Measurements from ENCODE around the gene ATG14. TPM values are rescaled to one million over a fixed set of nuclear protein-coding genes. Genes with fewer than 3 reads are reported as not detected.
A peak's percentile ranks its signal among the peaks of the same experiment; 100 is the strongest.
"Not testable (repeated sequence)": the region's sequence is repeated elsewhere in the genome, so short reads cannot be mapped to it uniquely, and the experiment has no call there.

The ATG14 gene
- total RNA-seq, result 10 to 100 TPM; 18.1 to 23.1 (median 20.5) TPM
- total RNA-seq (2013), result 20.8 TPM

- intact Hi-C loops (cut with micrococcal nuclease), result loop anchor here (5.0 kb wide), 1 partner anchor 199 kb away; no protein-coding TSS in a partner anchor
- Mint-ChIP-seq H3K9me3 (no peaks in the 10 kb centered on the region), H3K4me3 (peak within 1 kb of the TSS; percentile 93), H3K36me3 (no peaks in the 10 kb centered on the region), H3K27me3 (ENCODE audit: low read depth in 2 of 2) (peaks cover 0 to 3% of the 10 kb centered on the region in 2 donors), H3K4me1 (peaks cover 30 to 34% of the 10 kb centered on the region in 2 donors), H3K27ac (peak within 1 kb of the TSS; percentile 60 to 87)
- H3K4me1 ChIP-seq (ENCODE audit: control insufficient read depth, insufficient read depth, low read length), result peaks cover 10% of the 10 kb centered on the region
- 2% methylated on average over 55 of the region's 57 CpGs for WGBS (ENCODE audit: insufficient coverage)
- H3K27me3 ChIP-seq (ENCODE audit: control insufficient read depth, insufficient read depth, low read length), result no peaks in the 10 kb centered on the region
- peak within 1 kb of the TSS; percentile 52 for H3K27ac ChIP-seq (ENCODE audit: low read length)
- peak; percentile 95 to 99 (median 99) for ATAC-seq
- no peak for TF ChIP-seq CTCF (IDR thresholded peaks at IDR 0.05)
- no peaks in the 10 kb centered on the region for H3K36me3 ChIP-seq (ENCODE audit: control insufficient read depth, insufficient read depth, low read length)
- H3K9me3 ChIP-seq (ENCODE audit: control insufficient read depth, insufficient read depth, low read length), result no peaks in the 10 kb centered on the region
- peak within 1 kb of the TSS; percentile 91 for H3K4me3 ChIP-seq (ENCODE audit: low read length)
- DNase-seq, result peak; percentile 68 to 82
Observed at GRCh38 chr14:55411426-55412389, at the start of gene ATG14. ATG14 (minus strand) TSS chr14:55411830; CDS start chr14:55411822, 8 bp downstream.

GRCh38 chr14:55458800-55459515 lies 47.3 kb upstream of the ATG14 start:
- no peaks in the 10 kb centered on the region for H3K4me1 ChIP-seq (ENCODE audit: control insufficient read depth, insufficient read depth, low read length)
- H3K4me3 Mint-ChIP-seq, result no peak overlapping the region
- H3K9me3 ChIP-seq (ENCODE audit: control insufficient read depth, insufficient read depth, low read length), result no peaks in the 10 kb centered on the region
- peaks cover 18 to 40% of the 10 kb centered on the region in 2 donors for H3K27me3 Mint-ChIP-seq (ENCODE audit: low read depth in 2 of 2)
- H3K27ac Mint-ChIP-seq, result no peak overlapping the region
- no peaks in the 10 kb centered on the region for H3K36me3 Mint-ChIP-seq
- no peak overlapping the region for H3K4me3 ChIP-seq (ENCODE audit: low read length)
- no peaks in the 10 kb centered on the region for H3K27me3 ChIP-seq (ENCODE audit: control insufficient read depth, insufficient read depth, low read length)
- no peak overlapping the region for H3K27ac ChIP-seq (ENCODE audit: low read length)
- no peak for TF ChIP-seq CTCF (IDR thresholded peaks at IDR 0.05)
- no peaks in the 10 kb centered on the region for H3K9me3 Mint-ChIP-seq
- DNase-seq (no peak), ATAC-seq (no peak)
- intact Hi-C loops (cut with micrococcal nuclease), result no loop called here
- 61% methylated on average over 8 of the region's 9 CpGs for whole genome bisulfite sequencing (ENCODE audit: insufficient coverage)
- H3K36me3 ChIP-seq (ENCODE audit: control insufficient read depth, insufficient read depth, low read length), result no peaks in the 10 kb centered on the region
- H3K4me1 Mint-ChIP-seq, result no peaks in the 10 kb centered on the region

- ATAC-seq, result peak in 1 of 3 donors; percentile 27
Observed at GRCh38 chr14:55457496-55457895, 45.9 kb upstream of the ATG14 start.

GRCh38 chr14:55456411-55456810 lies 44.8 kb upstream of the ATG14 start:
- peaks cover 13 to 20% of the 10 kb centered on the region in 2 donors for H3K27me3 Mint-ChIP-seq (ENCODE audit: low read depth in 2 of 2)
- H3K27ac ChIP-seq (ENCODE audit: low read length); H3K4me1 Mint-ChIP-seq; H3K36me3 Mint-ChIP-seq; intact Hi-C loops (cut with micrococcal nuclease); H3K9me3 Mint-ChIP-seq; H3K4me1 ChIP-seq (ENCODE audit: control insufficient read depth, insufficient read depth, low read length); H3K27me3 ChIP-seq (ENCODE audit: control insufficient read depth, insufficient read depth, low read length); H3K36me3 ChIP-seq (ENCODE audit: control insufficient read depth, insufficient read depth, low read length); H3K4me3 ChIP-seq (ENCODE audit: low read length); DNase-seq; H3K9me3 ChIP-seq (ENCODE audit: control insufficient read depth, insufficient read depth, low read length); ATAC-seq; H3K4me3 Mint-ChIP-seq; H3K27ac Mint-ChIP-seq: not testable (repeated sequence)
- WGBS (ENCODE audit: insufficient coverage), result 99% methylated on average over 12 of the region's 34 CpGs

More at GRCh38 chr14:55457496-55457895, 45.9 kb upstream of the ATG14 start:
- Histone ChIP-seq H3K4me1 (ENCODE audit: control insufficient read depth, insufficient read depth, low read length) (no peaks in the 10 kb centered on the region), H3K9me3 (ENCODE audit: control insufficient read depth, insufficient read depth, low read length) (no peaks in the 10 kb centered on the region), H3K36me3 (ENCODE audit: control insufficient read depth, insufficient read depth, low read length) (no peaks in the 10 kb centered on the region), H3K4me3 (ENCODE audit: low read length) (no peak overlapping the region), H3K27ac (ENCODE audit: low read length) (no peak overlapping the region), H3K27me3 (ENCODE audit: control insufficient read depth, insufficient read depth, low read length) (no peaks in the 10 kb centered on the region)
- TF ChIP-seq CTCF (IDR thresholded peaks at IDR 0.05), result no peak
- WGBS (ENCODE audit: insufficient coverage), result 92% methylated on average over 6 of the region's 6 CpGs
- Mint-ChIP-seq H3K27ac (no peak overlapping the region), H3K27me3 (ENCODE audit: low read depth in 2 of 2) (peaks cover 17 to 31% of the 10 kb centered on the region in 2 donors), H3K4me1 (no peaks in the 10 kb centered on the region), H3K36me3 (no peaks in the 10 kb centered on the region), H3K9me3 (no peaks in the 10 kb centered on the region), H3K4me3 (no peak overlapping the region)
- DNase-seq, result no peak
- intact Hi-C loops (cut with micrococcal nuclease), result no loop called here

Measured in natural killer cell (primary cell).